Stomach (tissue), 4 donors: ENCODE measurements around the gene ARHGEF3.

Experiments used
- POLR2A ChIP-seq, 4 donors: fragments of 450-650 bp; IDR thresholded peaks; one replicate each; pipeline ENCODE4 v1.6.1; 2016; ENCODE audit warnings: antibody characterized with exemption in 4 of 4, control low read depth in 2 of 4, mild to moderate bottlenecking in 1 of 4, moderate library complexity in 1 of 4
- TF ChIP-seq, protein P1 (sequence below), 7 experiments: fragments of 450-650 bp in 4 of 7; fragments of 200-600 bp in 3 of 7; sonication (generic) in 3 of 7; IDR thresholded peaks; one replicate each; pipeline ENCODE4 v1.5.1; 2016 to 2019; ENCODE audit warnings: antibody characterized with exemption in 7 of 7, control low read depth in 2 of 7, mild to moderate bottlenecking in 1 of 7

DNA sequence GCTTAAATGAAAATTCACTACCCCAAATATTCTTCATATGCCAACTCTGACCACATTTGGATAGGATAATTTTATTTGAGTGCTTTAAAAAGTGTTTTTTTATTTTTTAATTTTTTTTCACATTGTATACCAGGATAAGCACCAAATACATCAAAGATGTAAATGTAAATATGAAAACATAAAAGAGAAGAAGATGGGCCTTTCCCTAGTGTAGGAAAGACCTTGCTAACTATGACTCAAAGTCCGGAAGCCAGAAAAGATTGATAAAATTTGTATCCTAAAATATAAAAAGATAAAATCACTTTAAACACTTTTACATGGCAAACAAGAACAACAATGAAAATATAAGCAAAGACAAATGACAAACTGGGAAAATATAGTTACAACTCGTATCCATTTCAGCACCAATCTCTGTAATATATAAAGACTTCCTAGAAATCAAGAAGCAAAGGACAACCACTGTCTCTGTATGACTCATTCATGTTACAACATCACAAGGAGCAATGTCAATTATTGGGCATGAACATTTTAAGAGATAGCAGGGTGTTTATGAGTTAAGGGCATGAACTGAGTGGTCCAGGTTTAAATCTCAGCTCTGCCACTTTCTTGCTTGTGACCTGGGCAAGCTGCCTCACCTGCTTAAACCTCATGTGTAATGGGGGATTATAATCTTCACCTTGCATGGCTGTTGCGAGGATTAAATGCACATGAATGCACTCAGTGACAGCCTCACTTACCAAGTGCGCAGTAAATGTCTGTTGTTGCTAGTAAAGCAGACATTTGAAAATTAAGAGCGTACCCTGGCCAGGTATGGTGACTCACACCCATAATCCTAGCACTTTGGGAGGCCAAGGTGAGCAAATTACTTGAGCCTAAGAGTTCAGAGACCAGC is 25.3 kb upstream of the ARHGEF3 start:
- TF ChIP-seq, protein P1, sequence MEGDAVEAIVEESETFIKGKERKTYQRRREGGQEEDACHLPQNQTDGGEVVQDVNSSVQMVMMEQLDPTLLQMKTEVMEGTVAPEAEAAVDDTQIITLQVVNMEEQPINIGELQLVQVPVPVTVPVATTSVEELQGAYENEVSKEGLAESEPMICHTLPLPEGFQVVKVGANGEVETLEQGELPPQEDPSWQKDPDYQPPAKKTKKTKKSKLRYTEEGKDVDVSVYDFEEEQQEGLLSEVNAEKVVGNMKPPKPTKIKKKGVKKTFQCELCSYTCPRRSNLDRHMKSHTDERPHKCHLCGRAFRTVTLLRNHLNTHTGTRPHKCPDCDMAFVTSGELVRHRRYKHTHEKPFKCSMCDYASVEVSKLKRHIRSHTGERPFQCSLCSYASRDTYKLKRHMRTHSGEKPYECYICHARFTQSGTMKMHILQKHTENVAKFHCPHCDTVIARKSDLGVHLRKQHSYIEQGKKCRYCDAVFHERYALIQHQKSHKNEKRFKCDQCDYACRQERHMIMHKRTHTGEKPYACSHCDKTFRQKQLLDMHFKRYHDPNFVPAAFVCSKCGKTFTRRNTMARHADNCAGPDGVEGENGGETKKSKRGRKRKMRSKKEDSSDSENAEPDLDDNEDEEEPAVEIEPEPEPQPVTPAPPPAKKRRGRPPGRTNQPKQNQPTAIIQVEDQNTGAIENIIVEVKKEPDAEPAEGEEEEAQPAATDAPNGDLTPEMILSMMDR (IDR thresholded peaks at IDR 0.05): no peak
- TF ChIP-seq POLR2A (IDR thresholded peaks at IDR 0.05): no peak
